ENCODE results near the gene BCAS3. TPM values are rescaled to one million over a fixed set of nuclear protein-coding genes. Genes with fewer than 3 reads are reported as not detected.

Gene BCAS3
- total RNA-seq, 1 experiment from 2014 or later = 26.3 TPM

- TF ChIP-seq CEBPB (IDR thresholded peaks at IDR 0.05; ENCODE audit: low read depth) (no peak), FOSL1 (IDR thresholded peaks at IDR 0.05; ENCODE audit: low read depth) (no peak), EZH2 (IDR thresholded peaks at IDR 0.05) (no peak), TCF7L2 (IDR thresholded peaks at IDR 0.05; ENCODE audit: borderline replicate concordance, extremely low read depth, insufficient read depth, insufficient read length) (no peak), EGR1 (IDR thresholded peaks at IDR 0.05; ENCODE audit: low read depth) (no peak), SIN3A (IDR thresholded peaks at IDR 0.05; ENCODE audit: low read depth) (no peak), CBX3 (IDR thresholded peaks at IDR 0.05; ENCODE audit: low read depth) (no peak), POLR2A (IDR thresholded peaks at IDR 0.05; ENCODE audit: borderline replicate concordance, extremely low read depth, insufficient read depth, insufficient read length) (no peak), MAX (IDR thresholded peaks at IDR 0.05) (no peak)
Measured at GRCh38 chr17:61294777-61295176, 617.1 kb downstream of the BCAS3 start.

GRCh38 chr17:61296058-61296457 lies 618.4 kb downstream of the BCAS3 start:
- Histone ChIP-seq H3K27me3 (ENCODE audit: insufficient read depth, low read length) (0 out of 2 replicates have a peak, but pooled peaks cover 5% of the 10 kb centered on the region), H3K9me3 (ENCODE audit: control insufficient read depth in 1 of 2, insufficient read depth in 1 of 2, low read depth in 1 of 2, low read length in 2 of 2) (no peaks in the 10 kb centered on the region), H4K20me1 (ENCODE audit: insufficient read depth) (no peaks in the 10 kb centered on the region), H3K4me1 (ENCODE audit: control insufficient read depth in 1 of 2, insufficient read depth in 2 of 2, low read length in 2 of 2) (peaks cover 0 to 7% of the 10 kb centered on the region in 2 experiments; a peak in 1 of 4 replicates), H3K4me3 (replicated peaks in 1 of 2; ENCODE audit: low read depth in 1 of 2, low read length in 2 of 2) (no peak overlapping the region), H3K79me2 (ENCODE audit: insufficient read depth, low read length) (no peaks in the 10 kb centered on the region), H2AFZ (ENCODE audit: low read depth, low read length, poor library complexity, severe bottlenecking) (no peak overlapping the region), H3K36me3 (ENCODE audit: control insufficient read depth in 1 of 2, insufficient read depth in 2 of 2, low read length in 2 of 2) (no peaks in the 10 kb centered on the region), H3K9ac (ENCODE audit: low read length) (no peak overlapping the region), H3K27ac (ENCODE audit: low read depth, low read length) (no peak overlapping the region), H3K9me2 (ENCODE audit: insufficient read depth) (no peaks in the 10 kb centered on the region), H3K4me2 (ENCODE audit: low read length) (no peak overlapping the region)
- ChIA-PET CTCF (no interaction called here), RAD21 (ENCODE audit: low non-redundant PET in 1 of 2, low total read pairs in 2 of 2, uncharacterized antibody in 2 of 2, unreplicated experiment in 2 of 2) (no interaction called here), POLR2A (no interaction called here)
- TF ChIP-seq POLR2AphosphoS5 (IDR thresholded peaks at IDR 0.05; ENCODE audit: low read depth, low read length) (no peak), SIN3A (IDR thresholded peaks at IDR 0.05; ENCODE audit: low read depth) (no peak), ZFX (IDR thresholded peaks at IDR 0.05) (no peak), ATF3 (IDR thresholded peaks at IDR 0.05) (no peak)
- intact Hi-C loops (cut with micrococcal nuclease) = no loop called here
- BruUV-seq (replicated peaks) = no TSS peak
- DNase-seq (ENCODE audit: low read depth, low spot score) (no peak), ATAC-seq (no peak)

More at GRCh38 chr17:61294777-61295176, 617.1 kb downstream of the BCAS3 start:
- RAD21 ChIA-PET (ENCODE audit: low non-redundant PET in 1 of 2, low total read pairs in 2 of 2, uncharacterized antibody in 2 of 2, unreplicated experiment in 2 of 2) = no interaction called here
- CTCF ChIA-PET = no interaction called here
- H3K4me1 ChIP-seq (ENCODE audit: control insufficient read depth in 1 of 2, insufficient read depth in 2 of 2, low read length in 2 of 2) = peaks cover 0 to 7% of the 10 kb centered on the region in 2 experiments; a peak in 1 of 4 replicates
- no peak overlapping the region for H2AFZ ChIP-seq (ENCODE audit: low read depth, low read length, poor library complexity, severe bottlenecking)
- no peak overlapping the region for H3K4me2 ChIP-seq (ENCODE audit: low read length)
- DNase-seq (ENCODE audit: low read depth, low spot score) (peak; percentile 10), ATAC-seq (peak; percentile 25; the same call in 1 of the 2 replicates)
- no peak overlapping the region for H3K27ac ChIP-seq (ENCODE audit: low read depth, low read length)
- no peaks in the 10 kb centered on the region for H3K36me3 ChIP-seq (ENCODE audit: control insufficient read depth in 1 of 2, insufficient read depth in 2 of 2, low read length in 2 of 2)
- no peak overlapping the region for H3K9ac ChIP-seq (ENCODE audit: low read length)
- H3K27me3 ChIP-seq (ENCODE audit: insufficient read depth, low read length) = 0 out of 2 replicates have a peak, but pooled peaks cover 5% of the 10 kb centered on the region
- no TSS peak for BruUV-seq (replicated peaks)
- no peaks in the 10 kb centered on the region for H4K20me1 ChIP-seq (ENCODE audit: insufficient read depth)
- no peak overlapping the region for H3K4me3 ChIP-seq (replicated peaks in 1 of 2; ENCODE audit: low read depth in 1 of 2, low read length in 2 of 2)
- no peaks in the 10 kb centered on the region for H3K79me2 ChIP-seq (ENCODE audit: insufficient read depth, low read length)
- POLR2A ChIA-PET = no interaction called here
- H3K9me3 ChIP-seq (ENCODE audit: control insufficient read depth in 1 of 2, insufficient read depth in 1 of 2, low read depth in 1 of 2, low read length in 2 of 2) = no peaks in the 10 kb centered on the region
- no peaks in the 10 kb centered on the region for H3K9me2 ChIP-seq (ENCODE audit: insufficient read depth)
- intact Hi-C loops (cut with micrococcal nuclease) = no loop called here

Measured in HCT116 (cell line).